ENCODE data around the gene ZNHIT2.
"Not testable (repeated sequence)": the region's sequence is repeated elsewhere in the genome, so short reads cannot be mapped to it uniquely, and the experiment has no call there.

ZNHIT2 gene
- 3.4 to 16.3 (median 10.5) reads per million in 9 experiments for total RNA-seq

DNA sequence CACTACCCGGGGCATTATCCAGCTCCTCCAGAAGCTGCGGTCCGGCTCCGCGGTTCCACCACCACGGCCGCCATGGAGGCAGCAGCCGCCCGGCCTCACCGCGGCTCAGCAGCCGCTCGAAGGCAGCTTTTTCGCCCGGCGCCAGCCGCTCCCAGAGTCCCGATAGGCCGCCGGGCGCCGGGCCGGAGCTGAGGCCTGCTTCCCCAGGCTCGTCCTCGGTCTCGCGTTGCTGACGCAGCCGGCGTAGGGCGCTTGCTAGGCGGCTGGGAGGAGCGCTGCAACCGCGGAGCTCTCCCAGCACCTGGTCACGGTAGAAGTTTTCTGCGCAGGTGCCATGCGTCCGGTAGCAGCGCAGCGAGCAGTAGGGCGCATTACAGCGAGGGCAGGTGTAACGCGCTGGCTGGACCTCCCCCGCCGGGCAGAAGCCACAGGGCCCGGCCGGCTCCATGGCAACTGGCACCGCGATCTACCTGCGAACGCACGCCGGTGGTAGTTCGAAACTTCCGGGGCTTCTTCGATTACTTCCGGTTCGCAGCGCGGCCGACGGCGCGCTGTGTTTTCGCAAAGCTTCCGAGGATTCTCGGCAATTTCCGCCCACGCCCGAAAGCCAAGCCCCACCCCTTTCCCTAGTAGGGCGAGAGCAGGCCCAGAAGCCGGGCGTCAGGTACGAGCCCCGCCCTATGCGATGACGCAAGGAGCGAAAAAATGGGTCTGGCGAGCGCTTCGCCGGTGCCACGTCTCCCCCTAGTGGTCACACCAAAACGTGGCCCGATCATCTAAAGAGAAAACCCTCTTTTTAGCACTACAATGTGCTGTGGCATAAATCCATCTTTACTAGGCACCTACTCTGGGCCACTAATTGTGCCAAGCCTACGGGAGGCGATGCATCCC lies at the start of gene ZNHIT2:
Gene ZNHIT2 (minus strand): TSS at position 496 of the 891 bp plus-strand sequence. CDS start 48 bp downstream, at position 448.
- no peaks in the 10 kb centered on the region for H3K27me3 Mint-ChIP-seq
- peak within 1 kb of the TSS; percentile 86 to 87 for H3K4me3 Mint-ChIP-seq
- peak; percentile 100 for DNase-seq
- H3K27ac Mint-ChIP-seq = peak within 1 kb of the TSS; percentile 86 to 97
- peak; percentile 67 for ATAC-seq (replicated peaks)
- H3K4me1 Mint-ChIP-seq (ENCODE audit: low read depth in 2 of 2) = peaks cover 32 to 50% of the 10 kb centered on the region in 2 donors
- H3K36me3 Mint-ChIP-seq (ENCODE audit: insufficient read depth) = peaks cover 81% of the 10 kb centered on the region
- H3K9me3 Mint-ChIP-seq = no peaks in the 10 kb centered on the region

DNA sequence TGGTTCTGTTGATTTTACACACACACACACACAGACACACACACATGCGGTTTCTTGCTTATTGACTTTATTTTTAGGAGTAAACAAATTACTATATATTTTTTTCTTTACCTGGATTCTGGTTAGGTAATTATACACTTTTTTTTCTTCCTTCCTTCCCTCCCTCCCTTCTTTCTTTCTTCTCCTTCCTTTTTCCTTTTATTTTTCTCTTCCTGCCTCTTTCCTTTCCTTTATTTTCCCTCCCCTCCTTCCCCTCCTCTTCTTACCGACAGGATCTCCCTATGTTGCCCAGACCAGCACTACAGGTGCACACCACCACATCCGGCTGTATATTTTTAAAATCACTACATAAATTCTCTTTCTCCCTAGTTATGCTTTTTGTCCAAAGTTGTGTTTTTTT lies 49.4 kb upstream of the ZNHIT2 start:
- peaks cover 0 to 7% of the 10 kb centered on the region in 2 donors for H3K4me1 Mint-ChIP-seq (ENCODE audit: low read depth in 2 of 2)
- H3K27ac Mint-ChIP-seq = no peak overlapping the region
- H3K27me3 Mint-ChIP-seq = no peaks in the 10 kb centered on the region
- H3K9me3 Mint-ChIP-seq = no peaks in the 10 kb centered on the region
- H3K36me3 Mint-ChIP-seq (ENCODE audit: insufficient read depth) = no peaks in the 10 kb centered on the region
- DNase-seq (no peak), ATAC-seq (replicated peaks) (no peak)
- H3K4me3 Mint-ChIP-seq = no peak overlapping the region

- DNase-seq = no peak
- peak overlapping the region in 1 of 2 donors; percentile 9 for H3K27ac Mint-ChIP-seq
- no peaks in the 10 kb centered on the region for H3K36me3 Mint-ChIP-seq (ENCODE audit: insufficient read depth)
- ATAC-seq (replicated peaks) = no peak
- no peak overlapping the region for H3K4me3 Mint-ChIP-seq
- peaks cover 0 to 7% of the 10 kb centered on the region in 2 donors for H3K4me1 Mint-ChIP-seq (ENCODE audit: low read depth in 2 of 2)
- H3K27me3 Mint-ChIP-seq = peaks cover 0 to 2% of the 10 kb centered on the region in 2 donors
- no peaks in the 10 kb centered on the region for H3K9me3 Mint-ChIP-seq
These were observed 48.2 kb upstream of the ZNHIT2 start for GRCh38 chr11:65165410-65166317.

DNA sequence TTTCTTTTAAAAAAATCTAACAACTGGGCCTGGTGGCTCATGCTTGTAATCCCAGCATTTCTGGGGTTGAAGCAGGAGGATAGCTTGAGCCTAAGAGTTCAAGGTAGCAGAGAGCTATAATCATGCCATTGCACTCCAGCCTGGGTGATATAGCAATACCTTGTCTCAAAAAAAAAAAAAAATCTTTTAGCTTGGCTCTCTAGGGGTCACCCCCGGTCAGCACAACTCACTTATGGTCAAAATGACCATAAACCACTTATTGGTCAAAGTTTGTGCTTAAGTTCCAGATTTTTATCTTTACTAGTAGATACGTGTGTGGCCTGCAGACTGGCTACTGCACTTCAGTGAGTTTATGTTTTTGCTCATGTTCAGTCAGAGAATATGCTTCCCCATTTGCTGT lies 46.2 kb upstream of the ZNHIT2 start:
- H3K27ac Mint-ChIP-seq = no peak overlapping the region
- no peaks in the 10 kb centered on the region for H3K36me3 Mint-ChIP-seq (ENCODE audit: insufficient read depth)
- no peaks in the 10 kb centered on the region for H3K9me3 Mint-ChIP-seq
- H3K4me1 Mint-ChIP-seq (ENCODE audit: low read depth in 2 of 2) = peaks cover 0 to 3% of the 10 kb centered on the region in 2 donors
- no peak overlapping the region for H3K4me3 Mint-ChIP-seq
- ATAC-seq (replicated peaks) (no peak), DNase-seq (no peak)
- peaks cover 14% of the 10 kb centered on the region in 2 donors for H3K27me3 Mint-ChIP-seq

DNA sequence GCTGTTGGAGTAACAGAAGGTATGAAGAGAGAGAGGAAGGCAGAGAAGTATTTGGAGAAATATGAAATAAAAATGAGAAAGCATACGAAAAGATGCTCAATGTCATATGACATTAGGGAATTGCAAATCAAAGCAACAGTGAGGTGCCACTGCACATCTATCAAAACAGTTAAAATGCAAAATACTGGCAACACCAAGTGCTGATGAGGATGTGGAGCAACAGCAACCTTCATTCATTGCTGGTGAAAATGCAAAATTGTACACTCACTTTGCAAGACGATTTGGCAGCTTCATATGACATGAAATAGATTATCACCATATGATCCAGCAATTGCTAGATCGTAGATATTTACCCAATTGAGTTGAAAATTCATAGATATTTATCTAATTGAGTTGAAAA lies 43.1 kb upstream of the ZNHIT2 start:
- DNase-seq = no peak
- Mint-ChIP-seq H3K9me3 (no peaks in the 10 kb centered on the region), H3K4me1 (ENCODE audit: low read depth in 2 of 2) (no peaks in the 10 kb centered on the region), H3K27ac (no peak overlapping the region), H3K4me3 (no peak overlapping the region), H3K36me3 (ENCODE audit: insufficient read depth) (peaks cover 4% of the 10 kb centered on the region), H3K27me3 (peaks cover 14% of the 10 kb centered on the region in 2 donors)
- no peak for ATAC-seq (replicated peaks)

DNA sequence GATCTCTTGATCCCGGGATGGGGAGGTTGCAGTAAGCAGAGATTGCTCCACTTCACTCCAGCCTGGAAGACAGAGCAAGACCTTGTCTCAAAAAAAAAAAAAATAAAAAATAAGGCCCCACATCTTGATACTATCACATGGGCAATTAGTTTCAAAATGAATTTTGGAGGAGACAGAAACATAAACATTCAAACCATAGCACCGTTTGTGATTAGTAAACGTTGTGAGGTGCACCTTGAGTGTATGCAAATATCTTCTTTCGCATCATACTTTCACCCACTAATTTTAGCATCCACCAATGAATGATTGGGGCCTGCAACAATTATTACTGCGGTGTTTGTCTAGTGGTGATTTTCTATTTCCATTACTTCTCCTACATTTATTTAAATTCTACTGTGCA lies 41.5 kb upstream of the ZNHIT2 start:
- H3K4me3 Mint-ChIP-seq = no peak overlapping the region
- ATAC-seq (replicated peaks) = no peak

DNA sequence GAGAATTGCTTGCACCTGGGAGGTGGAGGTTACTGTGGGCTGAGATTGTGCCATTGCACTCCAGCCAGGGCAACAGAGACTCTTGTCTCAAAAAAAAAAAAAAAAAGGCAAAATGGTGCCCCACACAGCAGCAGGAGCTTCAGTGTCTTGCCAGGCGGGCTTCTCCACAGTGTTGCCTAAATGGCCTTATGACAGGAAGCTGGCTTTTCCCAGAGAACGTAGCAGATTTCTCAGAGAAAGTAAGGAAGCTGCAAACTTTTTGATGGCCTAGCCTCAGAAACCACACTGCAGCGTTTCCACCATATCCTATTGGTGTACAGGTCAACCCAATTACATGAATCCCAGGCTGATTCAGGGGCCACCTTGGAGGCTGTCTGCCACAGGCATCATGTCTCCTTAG lies 39.8 kb upstream of the ZNHIT2 start:
- Mint-ChIP-seq H3K36me3 (ENCODE audit: insufficient read depth) (peaks cover 7% of the 10 kb centered on the region), H3K4me1 (ENCODE audit: low read depth in 2 of 2) (no peaks in the 10 kb centered on the region), H3K27me3 (peaks cover 14% of the 10 kb centered on the region in 2 donors), H3K27ac (peak overlapping the region in 1 of 2 donors; percentile 56), H3K9me3 (no peaks in the 10 kb centered on the region), H3K4me3 (no peak overlapping the region)
- no peak for ATAC-seq (replicated peaks)
- DNase-seq = no peak

More for the DNA sequence above, 41.5 kb upstream of the ZNHIT2 start:
- Mint-ChIP-seq H3K27me3 (peaks cover 14% of the 10 kb centered on the region in 2 donors), H3K36me3 (ENCODE audit: insufficient read depth) (peaks cover 7% of the 10 kb centered on the region), H3K4me1 (ENCODE audit: low read depth in 2 of 2) (no peaks in the 10 kb centered on the region), H3K27ac (no peak overlapping the region), H3K9me3 (no peaks in the 10 kb centered on the region)
- DNase-seq = no peak

DNA sequence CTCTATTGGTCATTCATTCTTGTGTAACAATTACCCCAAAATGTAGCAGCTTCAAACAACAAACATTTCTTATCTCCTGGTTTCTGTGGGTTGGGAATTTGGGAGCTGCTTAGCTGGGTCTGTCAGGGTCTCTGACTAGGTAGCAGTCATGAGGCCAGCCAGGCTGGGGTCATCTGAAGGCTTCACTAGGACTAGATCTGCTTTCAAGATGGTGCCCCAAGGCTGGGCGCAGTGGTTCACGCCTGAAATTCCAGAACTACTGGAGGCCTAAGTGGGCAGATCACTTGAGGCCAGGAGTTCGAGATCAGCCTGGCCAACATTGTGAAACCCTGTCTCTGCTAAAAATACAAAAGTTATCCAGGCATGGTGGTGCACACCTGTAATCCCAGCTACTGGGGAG lies 39.4 kb upstream of the ZNHIT2 start:
- ATAC-seq (replicated peaks) (no peak), DNase-seq (no peak)
- Mint-ChIP-seq H3K27me3 (peaks cover 14% of the 10 kb centered on the region in 2 donors), H3K4me1 (ENCODE audit: low read depth in 2 of 2) (no peaks in the 10 kb centered on the region), H3K9me3 (no peaks in the 10 kb centered on the region), H3K4me3 (no peak overlapping the region), H3K36me3 (ENCODE audit: insufficient read depth) (peaks cover 7% of the 10 kb centered on the region), H3K27ac (no peak overlapping the region)

DNA sequence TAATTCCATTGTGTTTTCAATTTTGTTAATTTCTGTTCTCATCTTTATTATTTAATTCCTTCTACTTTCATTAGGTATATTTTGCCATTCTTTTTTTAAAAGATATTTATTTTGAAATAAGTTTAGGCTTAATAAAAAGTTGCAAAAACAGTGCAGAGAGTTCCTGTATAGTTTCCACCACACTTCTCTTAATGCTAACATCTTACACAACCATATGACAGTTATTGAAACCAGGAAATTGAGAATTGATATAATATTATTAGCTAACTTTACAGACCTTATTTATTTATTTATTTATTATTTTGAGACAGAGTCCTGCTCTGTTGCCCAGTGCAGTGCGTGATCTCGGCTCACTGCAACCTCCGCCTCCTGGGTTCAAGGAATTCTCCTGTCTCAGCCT lies 38.8 kb upstream of the ZNHIT2 start:
- H3K36me3 Mint-ChIP-seq (ENCODE audit: insufficient read depth) = peaks cover 7% of the 10 kb centered on the region
- H3K9me3 Mint-ChIP-seq = no peaks in the 10 kb centered on the region
- DNase-seq = no peak
- H3K4me3 Mint-ChIP-seq = no peak overlapping the region
- H3K27ac Mint-ChIP-seq = no peak overlapping the region
- no peaks in the 10 kb centered on the region for H3K4me1 Mint-ChIP-seq (ENCODE audit: low read depth in 2 of 2)
- no peak for ATAC-seq (replicated peaks)
- peaks cover 14% of the 10 kb centered on the region in 2 donors for H3K27me3 Mint-ChIP-seq

GRCh38 chr11:65152122-65152521 lies 34.6 kb upstream of the ZNHIT2 start:
- no peak overlapping the region for H3K4me3 Mint-ChIP-seq
- H3K4me1 Mint-ChIP-seq (ENCODE audit: low read depth in 2 of 2) = no peaks in the 10 kb centered on the region
- H3K27ac Mint-ChIP-seq = peak overlapping the region in 1 of 2 donors; percentile 57
- no peaks in the 10 kb centered on the region for H3K9me3 Mint-ChIP-seq
- no peak for DNase-seq
- no peak for ATAC-seq (replicated peaks)
- H3K36me3 Mint-ChIP-seq (ENCODE audit: insufficient read depth) = peaks cover 6% of the 10 kb centered on the region
- H3K27me3 Mint-ChIP-seq = no peaks in the 10 kb centered on the region

DNA sequence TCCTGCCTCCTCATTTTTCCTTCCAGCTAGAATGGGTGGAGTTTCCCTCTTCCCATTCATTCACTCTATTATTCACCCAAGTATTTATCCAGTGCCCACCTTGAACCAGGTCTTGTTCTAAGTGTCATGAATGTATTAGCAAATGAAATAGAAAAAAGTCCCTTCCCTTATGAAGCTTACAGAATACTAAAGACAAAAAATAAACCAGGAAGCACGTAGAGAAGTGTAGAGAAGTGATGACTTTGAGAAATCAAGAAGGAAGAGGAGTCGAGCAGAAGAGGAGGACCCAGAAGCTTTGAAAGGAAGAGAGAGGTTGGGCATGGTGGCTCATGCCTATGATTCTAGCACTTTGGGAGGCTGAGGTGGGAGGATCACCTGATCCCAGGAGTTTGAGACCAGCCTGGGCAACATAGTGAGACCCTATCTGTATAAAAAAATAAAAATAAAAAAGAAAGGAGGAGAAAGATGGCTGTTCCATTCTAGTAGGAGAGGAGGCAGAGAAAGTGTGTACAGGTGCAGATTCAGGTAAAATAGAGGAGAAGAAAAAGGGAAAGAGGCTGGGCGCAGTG lies 33.9 kb upstream of the ZNHIT2 start:
- DNase-seq (no peak), ATAC-seq (replicated peaks) (no peak)
- H3K9me3 Mint-ChIP-seq = no peaks in the 10 kb centered on the region
- H3K27me3 Mint-ChIP-seq = no peaks in the 10 kb centered on the region
- no peaks in the 10 kb centered on the region for H3K4me1 Mint-ChIP-seq (ENCODE audit: low read depth in 2 of 2)
- H3K27ac Mint-ChIP-seq = peak overlapping the region; percentile 22 to 57
- H3K4me3 Mint-ChIP-seq = no peak overlapping the region
- peaks cover 3% of the 10 kb centered on the region for H3K36me3 Mint-ChIP-seq (ENCODE audit: insufficient read depth)

GRCh38 chr11:65150509-65151299 lies 33.2 kb upstream of the ZNHIT2 start:
- H3K36me3 Mint-ChIP-seq (ENCODE audit: insufficient read depth) = peaks cover 3% of the 10 kb centered on the region
- DNase-seq (no peak), ATAC-seq (replicated peaks) (peak; percentile 35)
- no peak overlapping the region for H3K4me3 Mint-ChIP-seq
- no peaks in the 10 kb centered on the region for H3K9me3 Mint-ChIP-seq
- H3K27me3 Mint-ChIP-seq = no peaks in the 10 kb centered on the region
- H3K27ac Mint-ChIP-seq = peak overlapping the region in 1 of 2 donors; percentile 22
- H3K4me1 Mint-ChIP-seq (ENCODE audit: low read depth in 2 of 2) = no peaks in the 10 kb centered on the region

GRCh38 chr11:65150131-65150508 lies 32.6 kb upstream of the ZNHIT2 start:
- H3K27ac Mint-ChIP-seq; DNase-seq; H3K4me3 Mint-ChIP-seq; H3K27me3 Mint-ChIP-seq; H3K9me3 Mint-ChIP-seq; H3K4me1 Mint-ChIP-seq (ENCODE audit: low read depth in 2 of 2); ATAC-seq (replicated peaks); H3K36me3 Mint-ChIP-seq (ENCODE audit: insufficient read depth): not testable (repeated sequence)

Data from effector memory CD8-positive, alpha-beta T cell (primary cell).